HG03558 (cell line): ENCODE results near the gene ZNRD2.
"Not testable (repeated sequence)": the region's sequence is repeated elsewhere in the genome, so short reads cannot be mapped to it uniquely, and the experiment has no call there.

Source experiments
- ATAC-seq: cut with Tn5 transposase; IDR thresholded peaks from one replicate; pipeline ENCODE4 v1.9.1; 2021; ENCODE audit warnings: moderate number of reproducible peaks; ENCODE audit not compliant: unreplicated experiment; ENCODE audit errors: extremely low read depth

Gene ZNRD2

DNA sequence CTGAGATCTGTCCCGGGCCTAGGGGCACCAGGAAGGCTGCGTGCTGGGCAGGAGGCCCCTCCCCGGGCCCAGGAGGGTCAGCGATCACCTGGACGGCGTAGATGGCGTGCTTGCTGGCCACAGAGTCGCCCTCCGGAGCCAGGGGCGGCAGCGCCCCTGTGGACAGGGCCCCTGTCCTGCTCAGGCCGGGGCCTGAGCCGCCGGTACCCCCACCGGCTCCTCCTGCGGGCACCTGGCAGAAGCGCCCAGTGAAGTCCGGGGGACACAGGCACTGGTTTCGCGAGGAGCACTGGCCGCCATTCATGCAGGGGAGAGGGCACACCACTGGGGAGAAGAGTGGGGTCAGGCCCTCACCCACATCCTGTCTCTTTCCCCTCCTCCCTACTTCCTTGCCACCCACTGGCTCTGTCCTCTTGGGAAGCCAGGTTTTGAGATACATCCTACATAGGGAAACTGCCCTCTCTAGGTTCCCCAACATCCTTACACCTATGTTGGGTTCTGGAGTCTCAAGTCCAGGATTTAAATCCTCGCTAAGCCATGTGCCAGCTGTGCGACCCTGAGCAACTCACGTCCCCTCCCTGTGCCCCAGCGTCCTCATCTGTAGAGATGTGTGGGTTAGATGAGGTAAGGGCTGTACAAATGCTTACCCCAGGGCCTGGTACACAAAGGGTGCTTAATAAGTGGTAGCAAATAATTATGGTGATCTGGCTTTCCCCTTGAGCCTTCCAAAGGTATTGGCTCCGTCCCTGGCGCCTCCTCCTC, 16.0 kb upstream of the ZNRD2 start:
- no peak for ATAC-seq

DNA sequence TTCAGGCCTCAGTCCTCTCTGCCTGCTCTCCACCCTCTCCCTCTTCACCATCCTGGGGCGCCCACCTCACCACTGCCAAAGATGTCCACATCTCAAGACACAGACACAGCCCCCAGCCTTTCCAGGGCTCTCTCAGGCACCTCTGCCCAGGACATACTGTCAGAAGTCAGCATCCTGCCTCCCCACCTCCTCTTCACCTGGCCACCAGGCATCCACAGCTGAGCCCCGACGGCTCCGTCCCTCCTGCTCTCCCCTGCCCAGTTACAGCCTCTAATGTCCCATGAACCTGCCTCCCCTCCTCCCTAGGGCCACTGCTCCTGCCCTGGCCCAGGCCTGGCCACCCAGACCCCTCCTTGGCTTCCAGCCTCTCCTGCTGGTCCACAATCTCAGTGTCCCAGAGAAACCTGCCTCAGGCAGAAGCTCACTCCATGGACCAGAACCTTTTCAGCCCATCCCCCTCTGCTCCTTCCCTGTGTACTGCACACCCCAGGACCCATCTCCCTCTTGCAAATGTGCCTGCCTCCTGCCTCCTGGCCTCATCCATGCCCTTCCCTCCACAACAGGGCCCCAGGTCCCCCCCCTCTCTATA, 15.3 kb upstream of the ZNRD2 start:
- ATAC-seq: no peak

DNA sequence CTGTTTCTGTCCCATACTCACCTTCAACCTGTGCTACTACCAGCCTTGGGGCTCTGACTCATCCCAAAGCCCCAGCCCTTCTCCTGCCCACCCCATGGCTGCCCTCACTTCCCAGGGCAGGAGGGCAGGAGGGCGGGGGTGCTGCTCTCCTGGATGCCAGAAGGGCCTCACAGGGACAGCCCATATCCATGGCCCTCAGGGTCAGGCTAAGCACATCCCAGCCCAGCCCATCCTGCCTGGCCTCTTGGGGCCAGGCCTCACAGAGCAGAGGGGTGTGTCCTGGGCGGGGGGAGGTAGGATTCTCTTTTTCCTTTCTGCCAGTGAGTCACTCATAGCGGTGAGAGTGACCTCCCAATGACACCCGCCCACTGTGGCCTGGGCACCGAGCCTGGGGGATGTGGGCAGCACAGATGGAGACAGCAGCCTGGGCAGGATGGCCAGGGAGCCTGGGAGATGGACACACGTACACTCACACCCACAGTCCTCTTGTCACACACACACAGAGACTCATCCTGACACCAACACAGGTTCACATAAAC, 14.5 kb upstream of the ZNRD2 start:
- no peak for ATAC-seq

DNA sequence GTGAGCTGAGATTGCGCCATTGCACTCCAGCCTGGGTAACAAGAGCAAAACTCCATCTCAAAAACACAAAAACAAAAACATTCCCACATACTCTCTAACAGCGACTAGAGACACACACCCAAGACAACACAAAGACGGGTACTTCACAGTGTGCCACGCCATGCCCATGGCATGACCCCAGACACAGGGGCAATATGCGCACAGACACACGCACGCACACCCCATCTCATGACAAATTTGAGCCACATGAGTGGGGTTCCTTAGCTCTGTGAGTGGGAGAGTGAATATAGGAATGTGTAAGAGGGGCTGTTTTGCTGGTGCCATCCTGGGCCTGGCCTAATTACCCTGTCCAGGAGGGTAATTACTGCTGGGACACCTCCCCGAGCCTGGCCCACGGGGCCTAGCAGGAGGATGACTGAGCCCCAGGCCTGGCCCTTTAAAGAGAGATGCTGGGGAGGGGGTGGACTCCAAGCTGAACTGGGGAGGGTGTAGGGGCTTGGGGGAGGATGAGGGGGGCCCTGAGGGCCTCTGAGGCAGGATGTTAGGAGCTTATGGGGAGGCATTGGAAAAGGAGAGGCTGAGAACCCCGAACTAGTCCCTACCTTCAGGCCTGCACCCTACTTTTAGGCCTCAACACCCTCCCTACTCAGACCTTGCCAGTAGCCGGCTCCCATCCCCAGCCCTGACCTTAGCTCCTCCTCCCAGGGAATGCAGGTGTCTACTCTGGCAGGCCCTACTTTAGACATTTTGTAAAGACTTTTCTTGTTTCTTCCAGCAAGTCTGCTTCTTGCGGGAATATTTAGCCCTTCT, 13.6 kb upstream of the ZNRD2 start:
- ATAC-seq: no peak

DNA sequence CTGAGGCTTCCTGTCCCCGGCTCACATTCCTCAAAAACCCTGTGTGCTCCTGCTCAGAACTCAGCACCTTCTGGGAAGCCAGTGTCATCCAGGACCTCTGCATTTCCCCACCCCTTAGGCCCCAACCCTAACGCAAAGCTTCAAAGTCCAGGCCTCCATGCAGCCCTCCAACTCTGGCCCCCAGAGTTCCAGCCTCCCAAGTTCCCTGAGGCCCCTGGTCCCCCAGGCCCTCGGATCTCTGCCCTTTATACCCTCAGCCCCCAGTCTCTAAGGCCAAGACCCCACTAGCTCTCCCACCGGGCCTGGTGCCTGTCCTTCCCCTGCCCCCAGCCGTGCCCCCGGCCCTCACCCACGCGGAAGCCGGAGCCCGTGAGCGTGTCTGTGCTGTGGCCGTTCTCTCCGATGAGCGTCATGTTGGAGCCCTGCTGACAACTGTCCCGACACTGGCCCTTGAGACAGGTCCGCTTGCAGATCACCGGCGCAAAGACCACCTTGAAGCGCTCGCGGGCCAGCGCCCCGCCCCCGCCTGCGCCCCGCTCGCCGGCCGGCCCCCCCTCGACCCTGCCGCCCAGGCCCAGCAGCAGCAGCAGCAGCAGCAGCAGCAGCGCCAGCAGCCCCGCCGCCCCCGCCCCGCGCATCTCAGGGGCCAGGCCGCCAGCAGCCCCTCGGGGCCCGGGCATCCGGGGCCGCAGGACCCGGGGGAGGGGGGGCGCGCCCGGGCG, 12.8 kb upstream of the ZNRD2 start:
- no peak for ATAC-seq

DNA sequence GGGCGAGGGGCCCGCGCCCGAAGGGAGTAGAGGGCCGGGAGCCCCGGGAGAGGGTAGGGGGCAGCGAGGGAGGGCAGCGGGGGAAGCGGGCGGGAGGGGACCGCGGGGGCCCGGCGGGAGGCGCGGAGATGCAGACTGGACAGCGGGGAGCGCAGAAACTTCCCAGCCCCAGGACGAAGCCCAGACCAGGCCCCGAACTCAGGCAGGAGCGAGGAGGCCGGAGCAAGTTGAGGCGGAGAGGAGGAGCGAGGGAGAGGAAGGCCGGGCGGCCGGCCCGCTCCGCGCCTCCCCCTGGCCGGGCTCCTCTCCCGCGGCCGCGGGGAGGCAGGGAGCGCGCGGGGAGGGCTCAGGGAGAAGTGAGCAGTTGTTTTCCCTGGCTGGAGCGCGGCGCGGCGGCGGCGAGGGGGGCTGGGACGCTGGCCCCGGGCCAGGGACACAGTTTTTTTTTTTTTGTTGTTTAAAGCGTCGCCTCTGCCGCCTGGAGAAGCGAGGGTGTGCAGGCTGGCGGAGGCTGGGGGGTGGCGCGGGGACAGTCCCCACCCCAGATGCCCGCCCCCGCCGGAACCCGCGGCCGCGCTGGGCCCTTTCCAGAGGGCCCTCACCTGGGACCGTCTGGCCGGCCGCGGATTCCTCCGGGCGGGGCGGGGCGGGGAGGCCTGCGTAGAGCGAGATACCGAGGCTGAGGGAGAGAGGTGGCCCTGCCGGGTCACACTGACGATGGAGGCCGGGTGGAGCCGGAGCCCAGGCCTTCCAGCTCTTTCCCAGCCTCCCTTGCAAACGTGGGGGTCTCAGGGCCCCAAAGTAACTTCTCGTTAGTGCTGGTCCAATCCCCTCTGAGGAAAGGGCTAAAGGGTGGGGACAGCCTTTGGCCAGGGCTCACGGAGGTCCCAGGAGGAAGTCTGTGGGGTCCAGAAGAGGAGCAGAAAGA, 12.0 kb upstream of the ZNRD2 start, which contains the start of gene LTBP3:
LTBP3 (minus strand) TSS at position 358 of the 928 bp plus-strand sequence. CDS start 400 bp downstream, outside the sequence.
- no peak for ATAC-seq

DNA sequence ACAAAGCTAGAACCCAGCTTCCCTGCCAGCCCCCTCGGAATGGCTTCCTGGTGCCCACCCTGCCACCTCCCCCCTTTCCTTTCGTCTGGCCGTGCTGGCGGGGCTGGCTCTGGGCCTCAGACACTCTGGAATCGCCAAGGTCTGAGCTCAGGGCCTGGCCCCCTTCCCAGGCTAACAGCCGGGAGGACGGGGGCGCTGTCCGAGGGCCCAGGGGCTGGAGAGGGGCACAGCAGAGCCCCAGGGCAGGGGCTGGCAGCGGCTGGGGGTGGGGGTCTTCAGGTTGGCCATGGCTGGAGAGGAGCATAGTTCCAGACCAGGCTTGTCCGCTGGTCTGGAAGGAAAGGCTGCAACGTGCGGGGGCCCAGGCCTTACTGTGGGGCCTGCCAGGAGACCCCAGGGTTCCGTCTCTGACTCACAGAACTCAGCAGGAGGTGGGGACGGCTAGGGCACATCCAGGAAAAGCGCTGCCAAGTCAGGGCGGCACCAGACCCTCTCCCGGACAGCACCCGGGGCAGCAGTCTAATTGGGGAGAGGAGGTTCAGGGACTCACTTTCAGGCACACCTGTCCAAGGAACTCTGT, 11.3 kb upstream of the ZNRD2 start:
- no peak for ATAC-seq

DNA sequence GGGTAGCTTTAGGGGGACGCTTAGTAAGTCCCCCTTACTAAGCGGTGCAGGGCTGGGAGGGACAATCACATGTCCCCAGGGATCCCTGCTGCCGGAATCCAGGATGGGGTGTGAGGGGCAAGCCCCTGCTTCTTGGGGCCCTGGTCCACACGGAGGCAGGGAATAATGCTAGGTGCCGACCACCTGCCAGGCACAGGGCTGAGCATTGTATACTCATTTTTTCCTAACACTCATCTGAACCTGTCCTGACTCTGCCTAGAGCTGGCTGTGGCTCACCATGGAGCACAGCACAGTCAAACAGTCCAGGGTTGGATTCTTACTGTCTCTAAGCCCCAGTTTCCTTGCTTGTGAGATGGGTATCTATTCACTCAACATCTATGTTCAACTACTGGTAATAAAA, 10.7 kb upstream of the ZNRD2 start:
- no peak for ATAC-seq

DNA sequence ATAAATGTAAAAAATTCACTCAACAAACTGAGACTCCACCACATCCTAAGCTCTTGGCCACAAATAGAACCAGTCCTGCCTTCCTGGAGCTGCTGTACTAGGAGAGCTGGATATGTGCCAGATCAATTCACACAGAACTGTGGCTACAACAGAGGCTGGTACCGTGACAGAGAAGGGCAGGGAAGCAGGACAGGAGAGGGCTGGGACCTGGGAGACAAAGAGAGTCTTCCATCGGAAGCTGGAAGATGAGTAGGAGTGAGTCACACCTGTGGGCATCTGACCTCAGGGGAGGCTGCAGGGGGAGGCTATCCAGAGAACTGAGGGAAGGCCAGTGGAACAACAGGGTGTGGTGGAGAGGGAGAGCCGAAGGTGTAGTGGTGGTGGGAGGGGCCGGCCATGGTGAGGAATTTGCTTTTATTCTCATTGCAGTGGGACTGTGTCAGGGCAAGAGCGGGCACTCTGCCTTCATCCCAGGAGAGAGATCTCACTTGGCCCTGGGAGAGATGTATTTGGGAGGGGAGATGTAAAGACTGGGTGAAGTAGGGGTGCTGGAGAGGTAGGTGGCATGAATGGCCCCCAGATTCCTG, 10.2 kb upstream of the ZNRD2 start:
- no peak for ATAC-seq

DNA sequence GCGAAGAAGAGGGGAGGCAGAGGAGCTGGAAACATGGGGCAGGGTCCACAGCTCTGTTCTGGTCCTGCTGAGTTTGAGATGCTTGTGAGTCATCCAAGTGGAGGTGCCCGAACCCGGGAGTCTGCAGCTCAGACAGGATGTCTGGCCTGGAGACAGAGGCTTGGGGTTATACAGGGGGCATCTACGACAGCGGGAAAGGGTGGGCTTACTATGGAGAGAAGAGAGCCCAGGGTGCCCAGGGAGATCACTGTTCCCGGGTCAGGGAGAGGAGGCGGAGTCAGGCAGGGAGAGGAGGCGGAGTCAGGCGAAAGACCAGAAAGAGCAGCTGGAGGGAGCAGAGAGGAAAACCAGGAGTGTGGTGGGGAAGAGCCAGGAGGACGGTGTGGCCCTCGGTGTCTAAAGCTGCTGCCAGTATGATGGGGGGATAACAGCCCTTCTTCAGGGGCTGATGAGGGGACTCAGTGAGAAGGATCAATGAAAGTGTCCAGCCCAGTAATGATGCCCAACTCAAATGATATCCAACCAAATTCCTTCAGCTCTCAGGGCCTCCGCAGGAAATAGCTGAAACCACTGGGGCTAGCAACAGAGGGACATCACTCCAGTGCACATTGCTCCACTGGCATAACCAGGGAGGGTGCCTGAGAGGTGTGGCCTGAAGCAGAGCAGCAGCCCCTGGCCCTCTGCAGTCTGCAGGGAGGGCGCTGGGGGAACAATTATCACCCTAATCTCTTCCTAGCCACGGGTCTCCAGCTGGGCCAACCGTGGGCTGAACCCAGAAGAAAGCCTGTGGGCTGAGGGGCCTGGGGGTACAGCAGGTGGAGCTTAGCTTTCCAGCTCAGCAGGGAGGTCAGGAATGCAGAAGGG, 9.5 kb upstream of the ZNRD2 start:
- ATAC-seq: no peak

DNA sequence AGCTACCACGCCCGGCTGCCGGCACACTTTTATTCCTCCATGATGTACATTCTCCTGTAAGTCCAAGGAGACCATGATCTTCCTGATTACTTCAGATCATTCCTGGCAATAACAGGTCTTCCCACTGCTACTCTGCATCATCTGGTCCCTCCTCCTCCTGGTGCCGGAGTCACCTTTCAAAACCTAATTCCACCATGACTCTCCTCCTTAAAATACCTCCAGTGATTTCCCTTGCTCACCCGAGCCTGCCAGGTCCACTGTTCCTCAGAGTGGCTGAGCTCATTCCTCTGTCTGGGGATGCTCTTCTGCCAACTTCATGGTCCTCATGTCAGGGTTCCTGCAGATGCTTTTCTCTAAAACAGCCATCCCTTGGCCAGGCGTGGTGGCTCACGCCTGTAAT, 8.3 kb upstream of the ZNRD2 start:
- no peak for ATAC-seq

DNA sequence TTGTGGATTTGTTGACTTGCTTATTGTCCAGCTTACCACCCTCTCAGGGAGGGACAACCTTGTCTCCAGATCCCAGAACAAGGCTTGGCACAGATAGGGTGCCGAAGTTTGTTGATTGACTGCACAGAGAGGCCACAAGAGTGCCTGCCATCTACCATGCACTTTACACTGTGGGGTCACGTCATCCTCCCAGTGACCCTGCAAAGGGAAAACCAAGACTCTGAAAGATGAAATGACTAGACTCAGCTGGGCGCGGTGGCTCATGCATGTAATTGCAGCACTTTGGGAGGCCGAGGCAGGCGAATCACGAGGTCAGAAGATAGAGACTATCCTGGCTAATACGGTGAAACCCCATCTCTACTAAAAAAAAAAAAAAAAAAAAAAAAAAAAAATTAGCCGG, 7.5 kb upstream of the ZNRD2 start:
- ATAC-seq: no peak

DNA sequence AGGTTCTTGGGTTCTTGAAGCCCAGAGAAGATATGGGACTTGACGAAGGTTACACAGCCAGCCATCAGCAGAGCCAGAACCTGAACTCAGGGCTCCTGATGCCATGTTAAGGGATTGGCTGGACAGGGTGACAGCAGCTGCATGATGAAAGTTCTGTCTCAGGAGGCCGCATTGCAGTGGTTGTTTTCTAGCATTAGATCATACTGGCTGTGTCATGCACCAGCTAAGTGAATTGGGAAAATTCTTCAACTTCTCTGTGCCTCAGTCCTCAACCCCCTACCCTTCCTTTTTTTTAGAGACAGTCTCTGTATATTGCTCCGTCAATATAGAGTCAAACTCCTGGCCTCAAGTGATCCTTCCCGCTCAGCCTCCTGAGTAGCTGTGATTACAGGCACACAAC, 6.7 kb upstream of the ZNRD2 start:
- no peak for ATAC-seq

DNA sequence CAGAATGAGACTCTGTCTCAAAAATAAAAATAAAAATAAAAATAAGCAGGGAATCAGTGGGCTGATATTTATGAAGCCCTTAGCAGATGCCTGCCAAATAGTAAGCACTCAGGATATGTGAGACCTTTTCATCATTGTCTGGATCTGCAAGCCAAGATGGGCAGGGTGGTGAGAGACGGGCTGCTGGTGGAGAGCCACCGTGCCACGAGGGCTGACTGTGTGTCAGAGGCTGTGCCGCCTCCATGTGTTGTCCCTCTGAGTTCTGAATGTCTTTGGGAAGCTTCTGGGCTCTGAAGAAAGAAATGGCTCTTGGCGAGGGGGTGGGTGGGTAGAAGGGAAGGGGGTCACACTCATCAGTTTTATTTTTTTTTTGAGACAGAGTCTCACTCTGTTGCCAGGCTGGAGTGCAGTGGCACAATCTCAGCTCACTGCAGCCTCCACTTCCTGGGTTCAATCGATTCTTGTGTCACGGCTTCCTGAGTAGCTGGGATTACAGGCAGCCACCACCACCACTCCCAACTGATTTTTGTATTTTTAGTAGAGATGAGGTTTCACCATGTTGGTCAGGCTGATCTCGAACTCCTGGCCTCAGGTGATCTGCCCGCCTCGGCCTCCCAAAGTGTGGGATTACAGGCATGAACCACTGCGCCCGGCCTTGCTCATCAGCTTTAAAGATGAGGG, 5.3 kb upstream of the ZNRD2 start:
- not testable (repeated sequence) for ATAC-seq

DNA sequence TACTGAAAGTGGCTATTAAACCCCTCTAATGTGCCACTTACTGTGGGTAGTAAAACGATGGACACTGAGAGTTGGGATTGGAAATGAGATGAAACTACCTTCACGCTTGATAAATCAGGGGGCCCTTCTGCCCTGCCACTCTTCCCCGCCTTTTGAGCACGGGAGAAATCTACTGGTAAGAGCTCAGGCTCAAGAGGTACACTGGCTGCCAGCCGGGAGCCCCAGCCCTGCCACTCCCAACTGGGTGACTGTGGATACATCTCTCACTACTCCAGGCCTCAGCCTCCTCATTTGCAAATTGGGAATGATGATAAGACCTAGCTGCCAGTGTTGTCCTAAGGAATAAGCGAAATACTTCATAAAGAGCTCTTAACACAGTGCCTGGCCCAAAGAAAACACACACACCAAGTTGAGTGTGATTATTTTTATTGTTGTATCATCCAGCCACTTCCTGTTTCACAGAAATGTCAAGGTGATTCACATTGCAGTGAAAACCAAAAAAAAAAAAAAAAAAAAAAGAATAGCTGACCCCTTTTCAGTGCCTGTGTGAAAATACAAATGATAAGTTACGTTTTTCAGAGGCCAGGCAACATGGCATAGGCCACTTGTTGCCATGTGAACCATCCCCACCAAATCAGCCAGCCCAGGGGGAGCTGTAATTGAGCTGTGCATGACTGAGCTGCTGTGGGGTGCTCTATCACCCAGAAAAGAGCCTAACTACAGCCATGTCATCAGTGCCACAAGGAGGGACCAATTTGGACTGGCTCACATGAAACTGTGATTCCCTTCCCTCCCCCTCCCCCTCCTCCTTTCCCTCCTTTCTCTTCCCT, 4.4 kb upstream of the ZNRD2 start:
- ATAC-seq: no peak
